ENCODE results near the gene TRAPPC3L.

- TF ChIP-seq CTCF (IDR thresholded peaks at IDR 0.05; ENCODE audit: poor library complexity, severe bottlenecking) (peak; percentile 58), POLR2AphosphoS5 (IDR thresholded peaks at IDR 0.05) (no peak), EZH2 (IDR thresholded peaks at IDR 0.05; ENCODE audit: borderline replicate concordance, insufficient read depth, low read length, poor library complexity, severe bottlenecking) (no peak)
These were observed 9.3 kb downstream of the TRAPPC3L start for GRCh38 chr6:116536216-116536621.

All from neural cell (in vitro differentiated cells).